ENCODE measurements around the gene MCRIP2.

GRCh38 chr16:649631-650030 is 8.0 kb downstream of the MCRIP2 start:
- TF ChIP-seq CTCF (conservative IDR thresholded peaks at IDR 0.05; ENCODE audit: low read depth in 2 of 2): no peak
- no peak for TF ChIP-seq POLR2AphosphoS5 (IDR thresholded peaks at IDR 0.05; ENCODE audit: low read depth)
- no peak for TF ChIP-seq EZH2 (IDR thresholded peaks at IDR 0.05; ENCODE audit: low read depth, unreplicated experiment)
- no peak for TF ChIP-seq EZH2phosphoT487 (IDR thresholded peaks at IDR 0.05; ENCODE audit: unreplicated experiment)
- no peak for TF ChIP-seq NANOG (IDR thresholded peaks at IDR 0.05; ENCODE audit: borderline replicate concordance)
- no peak for TF ChIP-seq ETS1 (IDR thresholded peaks at IDR 0.05)
- no peak for TF ChIP-seq ZNF114 (CRISPR knock-in tag; IDR thresholded peaks at IDR 0.05)
- TF ChIP-seq REST (IDR thresholded peaks at IDR 0.05; ENCODE audit: unreplicated experiment): no peak
- no peak for TF ChIP-seq JUNB (IDR thresholded peaks at IDR 0.05; ENCODE audit: unreplicated experiment)
- no peak for TF ChIP-seq CREB1 (CRISPR knock-in tag; IDR thresholded peaks at IDR 0.05; ENCODE audit: low read depth)
- TF ChIP-seq STAT1 (IDR thresholded peaks at IDR 0.05; ENCODE audit: unreplicated experiment): no peak
- TF ChIP-seq ZNF462 (CRISPR knock-in tag; IDR thresholded peaks at IDR 0.05): no peak
- no peak for TF ChIP-seq ZNF331 (CRISPR knock-in tag; IDR thresholded peaks at IDR 0.05; ENCODE audit: low read depth)

Measured in GM23338 (cell line).